Adrenal gland (tissue), 12 donors: Measurements from ENCODE around the gene PRLHR. TPM values are rescaled to one million over a fixed set of nuclear protein-coding genes. Genes with fewer than 3 reads are reported as not detected.
A peak's percentile ranks its signal among the peaks of the same experiment; 100 is the strongest.

ENCODE experiments used
- DNase-seq, 7 donors: peaks; one replicate each; pipeline ENCODE4 v3.0.0-alpha.2; 2019 to 2020
- H3K27ac ChIP-seq, 5 donors: fragments of 200-600 bp; sonication (generic) in 4 of 5; 1 replicate in 3 of 5; 2 replicates in 2 of 5; pipeline versions ENCODE4 v1.5.1 to v1.8.0; 2016 to 2020; ENCODE audit warnings: mild to moderate bottlenecking in 1 of 5
- H3K27me3 ChIP-seq: fragments of 200-600 bp; 2 replicates; pipeline ENCODE4 v1.8.0; 2021
- H3K36me3 ChIP-seq, 2 donors: fragments of 200-600 bp; replicated peaks in 1 of 2; 1 replicate in 1 of 2; 2 replicates in 1 of 2; pipeline versions ENCODE4 v1.5.1 to v1.8.0; 2018 to 2022
- H3K4me1 ChIP-seq, 2 donors: fragments of 200-600 bp; replicated peaks in 1 of 2; 1 replicate in 1 of 2; 2 replicates in 1 of 2; pipeline versions ENCODE4 v1.5.1 to v1.8.0; 2018 to 2021
- H3K4me3 ChIP-seq, 4 donors: fragments of 200-600 bp; sonication (generic) in 3 of 4; one replicate each; pipeline ENCODE4 v1.5.1; 2016 to 2018
- H3K9me3 ChIP-seq, 3 donors: fragments of 200-600 bp; sonication (generic) in 1 of 3; replicated peaks in 1 of 3; 1 replicate in 2 of 3; 2 replicates in 1 of 3; pipeline versions ENCODE4 v1.5.1 to v1.8.0; 2016 to 2021
- CTCF ChIP-seq, 6 experiments: fragments of 450-650 bp in 4 of 6; fragments of 200-600 bp in 2 of 6; sonication (generic) in 1 of 6; IDR thresholded peaks; 1 replicate in 5 of 6; 2 replicates in 1 of 6; pipeline versions ENCODE4 v1.5.1 to v1.8.0; 2016 to 2021; ENCODE audit warnings: antibody characterized with exemption in 6 of 6, mild to moderate bottlenecking in 2 of 6, moderate library complexity in 1 of 6
- POLR2A ChIP-seq, 2 donors: fragments of 450-650 bp; IDR thresholded peaks; one replicate each; pipeline ENCODE4 v1.6.1; 2017; ENCODE audit warnings: antibody characterized with exemption in 2 of 2, mild to moderate bottlenecking in 2 of 2, moderate library complexity in 1 of 2
- WGBS, 4 donors: extraction: QIAGEN DNeasy Blood & Tissue Kit in 2 of 4; methylation state at CpG; one replicate each; pipeline versions ENCODE4 v1.1.5 to v1.1.7; 2013 to 2017; 5-methylcytosine and 5-hydroxymethylcytosine counted together
- intact Hi-C, 2 donors: fragments of 100-400 bp; cut with DNase I; formaldehyde crosslinking; loops; one replicate each; pipeline versions ENCODE4 v1.14.1 to v1.15.0; 2022 to 2023
- polyA plus RNA-seq, 3 donors: library from polyadenylated mRNA; stranded (reverse); fragments of 200-250 nt in 2 of 3; fragments of 350-450 nt in 1 of 3; fragmentation: Illumina TruSeq in 1 of 3; extraction: RNeasy Lipid Tissue Mini Kit (QIAGEN cat#74804) in 1 of 3; gene quantifications; one replicate each; pipeline ENCODE4 v1.2.3, GENCODE V29; 2013 to 2014
- total RNA-seq, 9 donors: library from RNA; depleted of rRNA in 4 of 9; stranded (reverse); fragments of >200 nt in 4 of 9; fragments of 120-200 nt in 1 of 9; fragmentation: NEBNext Ultra II Directional in 1 of 9; extraction: Animal tissue kit (Norgen Biotek cat#: 25700) in 1 of 9; gene quantifications; one replicate each; pipeline versions ENCODE4 v1.1.0 to v1.2.4, GENCODE V29; 2013 to 2023
- donor health status: healthy with polysubstance abuse.
- donor health status: Bipolar disorder and iron deficiency.
- donor health status: DM: yes; HTN: yes; CAD: no.
- donor health status: DM: no; HTN: no; CAD: no.
- donor health status: DM: no; HTN: no; CAD: no.
- donor health status: DM: yes; HTN: yes; CAD: no.

PRLHR gene
- total and polyA plus RNA-seq, 12 donors, result 0.13 to 23.3 (median 2.7) TPM; not detected in 3

- no peak overlapping the region for H3K4me3 ChIP-seq
- 65 to 85% (median 79%) methylated on average over 2 of the region's 2 CpGs for WGBS, 4 donors
- H3K36me3 ChIP-seq, result no peaks in the 10 kb centered on the region
- no peaks in the 10 kb centered on the region for H3K27me3 ChIP-seq
- peak overlapping the region in 1 of 5 donors; percentile 17 for H3K27ac ChIP-seq
- TF ChIP-seq POLR2A (IDR thresholded peaks at IDR 0.05) (no peak), CTCF (IDR thresholded peaks at IDR 0.05) (no peak)
- peaks cover 0 to 4% of the 10 kb centered on the region in 2 donors for H3K4me1 ChIP-seq
- intact Hi-C loops, result no loop called here
- H3K9me3 ChIP-seq, result no peaks in the 10 kb centered on the region
- no peak for DNase-seq
Observed at GRCh38 chr10:118610577-118610976, 15.1 kb upstream of the PRLHR start.

- TF ChIP-seq POLR2A (IDR thresholded peaks at IDR 0.05) (no peak), CTCF (IDR thresholded peaks at IDR 0.05) (no peak)
- Histone ChIP-seq H3K4me1 (peaks cover 0 to 4% of the 10 kb centered on the region in 2 donors), H3K9me3 (no peaks in the 10 kb centered on the region), H3K27me3 (no peaks in the 10 kb centered on the region), H3K36me3 (no peaks in the 10 kb centered on the region), H3K27ac (no peak overlapping the region), H3K4me3 (no peak overlapping the region)
- no peak for DNase-seq
- intact Hi-C loops, result no loop called here
- WGBS, 4 donors, result 93 to 100% (median 97%) methylated on average over 2 to 4 of the region's 4 CpGs
Observed at GRCh38 chr10:118607768-118608354, 12.4 kb upstream of the PRLHR start.

GRCh38 chr10:118605694-118606093 is 10.2 kb upstream of the PRLHR start:
- no peaks in the 10 kb centered on the region for H3K36me3 ChIP-seq
- no peaks in the 10 kb centered on the region for H3K9me3 ChIP-seq
- WGBS, 4 donors, result 82 to 84% (median 83%) methylated on average over 10 of the region's 10 CpGs
- H3K27me3 ChIP-seq, result no peaks in the 10 kb centered on the region
- peaks cover 0 to 4% of the 10 kb centered on the region in 2 donors for H3K4me1 ChIP-seq
- no peak overlapping the region for H3K27ac ChIP-seq
- TF ChIP-seq CTCF (IDR thresholded peaks at IDR 0.05) (no peak), POLR2A (IDR thresholded peaks at IDR 0.05) (no peak)
- no peak overlapping the region for H3K4me3 ChIP-seq
- no peak for DNase-seq
- intact Hi-C loops, result no loop called here

- intact Hi-C loops, result no loop called here
- no peaks in the 10 kb centered on the region for H3K9me3 ChIP-seq
- H3K27ac ChIP-seq, result peak overlapping the region in 1 of 5 donors; percentile 58
- TF ChIP-seq CTCF (IDR thresholded peaks at IDR 0.05), result no peak
- TF ChIP-seq POLR2A (IDR thresholded peaks at IDR 0.05), result no peak
- no peak overlapping the region for H3K4me3 ChIP-seq
- H3K4me1 ChIP-seq, result no peaks in the 10 kb centered on the region
- H3K27me3 ChIP-seq, result peaks cover 53% of the 10 kb centered on the region
- WGBS, 4 donors, result 3 to 6% (median 4%) methylated on average over 16 of the region's 16 CpGs
- DNase-seq, result no peak
- no peaks in the 10 kb centered on the region for H3K36me3 ChIP-seq
Observed at GRCh38 chr10:118596426-118597124, 1.1 kb upstream of the PRLHR start.
